H9 (cell line): ENCODE results near the gene TOMM22. TPM values are rescaled to one million over a fixed set of nuclear protein-coding genes. Genes with fewer than 3 reads are reported as not detected.
A peak's percentile ranks its signal among the peaks of the same experiment; 100 is the strongest.

ENCODE experiments used
- DNase-seq: peaks from one replicate; pipeline ENCODE4 v3.0.0-alpha.2; 2017
- H2AFZ ChIP-seq: one replicate; pipeline ENCODE4 v1.6.1; 2013; ENCODE audit warnings: mild to moderate bottlenecking, low read length, control low read depth, moderate library complexity
- H2AK5ac ChIP-seq: 2 replicates; pipeline ENCODE4 v1.6.1; 2013; ENCODE audit warnings: low read length, control low read depth, mixed read lengths; ENCODE audit not compliant: insufficient read length
- H2BK120ac ChIP-seq: one replicate; pipeline ENCODE4 v1.6.1; 2013; ENCODE audit warnings: low read depth, mild to moderate bottlenecking, low read length, control low read depth, inconsistent platforms; ENCODE audit not compliant: poor library complexity, severe bottlenecking
- H2BK12ac ChIP-seq: 2 replicates; pipeline ENCODE4 v1.6.1; 2013; ENCODE audit warnings: low read length, control low read depth, mixed read lengths, low read depth; ENCODE audit not compliant: insufficient read length
- H2BK15ac ChIP-seq: 2 replicates; pipeline ENCODE4 v1.6.1; 2013; ENCODE audit warnings: low read depth, low read length, control low read depth
- H2BK20ac ChIP-seq: one replicate; pipeline ENCODE4 v1.6.1; 2013; ENCODE audit warnings: low read depth, mild to moderate bottlenecking, low read length, control low read depth, inconsistent platforms; ENCODE audit not compliant: poor library complexity, severe bottlenecking
- H2BK5ac ChIP-seq: 2 replicates; pipeline ENCODE4 v1.6.1; 2013; ENCODE audit warnings: low read length, control low read depth, mixed read lengths; ENCODE audit not compliant: insufficient read length
- H3K14ac ChIP-seq: 2 replicates; pipeline ENCODE4 v1.6.1; 2013; ENCODE audit warnings: low read length, control low read depth; ENCODE audit not compliant: insufficient read depth
- H3K18ac ChIP-seq: 2 replicates; pipeline ENCODE4 v1.6.1; 2013; ENCODE audit warnings: low read depth, mild to moderate bottlenecking, mixed read lengths, low read length, control low read depth; ENCODE audit not compliant: insufficient read length
- H3K23ac ChIP-seq: 2 replicates; pipeline ENCODE4 v1.6.1; 2013; ENCODE audit warnings: low read length, control low read depth, mixed read lengths, low read depth; ENCODE audit not compliant: insufficient read length
- H3K23me2 ChIP-seq: 2 replicates; pipeline ENCODE4 v1.6.1; 2013; ENCODE audit warnings: low read depth, mild to moderate bottlenecking, mixed read lengths, low read length, control low read depth; ENCODE audit not compliant: insufficient read length, poor library complexity, severe bottlenecking
- H3K27ac ChIP-seq: 2 replicates; pipeline ENCODE4 v1.5.1; 2013; ENCODE audit warnings: low read length, control low read depth, mixed read lengths, low read depth; ENCODE audit not compliant: insufficient read length
- H3K27me3 ChIP-seq: 2 replicates; pipeline ENCODE4 v1.6.1; 2013; ENCODE audit warnings: low read length, control low read depth, inconsistent platforms; ENCODE audit not compliant: insufficient read depth
- H3K4ac ChIP-seq: 2 replicates; pipeline ENCODE4 v1.6.1; 2013; ENCODE audit warnings: low read depth, mild to moderate bottlenecking, control low read depth, inconsistent platforms, low read length, moderate library complexity
- H3K4me1 ChIP-seq: 2 replicates; pipeline ENCODE4 v1.6.1; 2013; ENCODE audit warnings: low read length, control low read depth, inconsistent platforms; ENCODE audit not compliant: insufficient read depth
- H3K4me2 ChIP-seq: 2 replicates; pipeline ENCODE4 v1.6.1; 2013; ENCODE audit warnings: low read length, control low read depth, mixed read lengths; ENCODE audit not compliant: insufficient read length, insufficient read depth
- H3K56ac ChIP-seq: 2 replicates; pipeline ENCODE4 v1.6.1; 2013; ENCODE audit warnings: low read depth, mild to moderate bottlenecking, mixed read lengths, low read length, control low read depth; ENCODE audit not compliant: insufficient read length
- H3K79me1 ChIP-seq: 2 replicates; pipeline ENCODE4 v1.6.1; 2013; ENCODE audit warnings: low read depth, mild to moderate bottlenecking, moderate library complexity, low read length, control low read depth, inconsistent platforms; ENCODE audit not compliant: insufficient read depth, poor library complexity, severe bottlenecking
- H3K79me2 ChIP-seq: 2 replicates; pipeline ENCODE4 v1.6.1; 2013; ENCODE audit warnings: low read length, control low read depth, inconsistent platforms; ENCODE audit not compliant: insufficient read depth
- H3K9ac ChIP-seq: 2 replicates; pipeline ENCODE4 v1.6.1; 2013; ENCODE audit warnings: low read length, control low read depth, mixed read lengths; ENCODE audit not compliant: insufficient read length; ENCODE audit errors: extremely low read depth
- H3K9me3 ChIP-seq: one replicate; pipeline ENCODE4 v1.6.1; 2013; ENCODE audit warnings: low read depth, low read length, inconsistent platforms; ENCODE audit not compliant: control insufficient read depth
- H3T11ph ChIP-seq: one replicate; pipeline ENCODE4 v1.6.1; 2013; ENCODE audit warnings: mild to moderate bottlenecking, low read length, control low read depth, inconsistent platforms
- H4K20me1 ChIP-seq: one replicate; pipeline ENCODE4 v1.6.1; 2013; ENCODE audit not compliant: control insufficient read depth, insufficient read length, insufficient read depth
- H4K5ac ChIP-seq: 2 replicates; pipeline ENCODE4 v1.6.1; 2013; ENCODE audit warnings: low read depth, mild to moderate bottlenecking, mixed read lengths, low read length, control low read depth; ENCODE audit not compliant: insufficient read length
- H4K8ac ChIP-seq: replicated peaks from 2 replicates; pipeline ENCODE4 v1.6.1; 2013; ENCODE audit warnings: low read length, control low read depth, mixed read lengths, low read depth; ENCODE audit not compliant: insufficient read length
- H4K91ac ChIP-seq: 2 replicates; pipeline ENCODE4 v1.6.1; 2013; ENCODE audit warnings: low read depth, mild to moderate bottlenecking, moderate library complexity, mixed read lengths, low read length, control low read depth; ENCODE audit not compliant: insufficient read length
- H3K27ac Mint-ChIP-seq, 3 experiments: 2 replicates in 2 of 3; 3 replicates in 1 of 3; pipeline ENCODE4 v1.8.0; 2020 to 2021; ENCODE audit warnings: mixed read lengths in 3 of 3, mild to moderate bottlenecking in 1 of 3, moderate library complexity in 1 of 3
- H3K27me3 Mint-ChIP-seq: 2 replicates; pipeline ENCODE4 v1.8.0; 2021; ENCODE audit warnings: low read depth, mild to moderate bottlenecking, moderate library complexity, mixed read lengths
- H3K36me3 Mint-ChIP-seq, 3 experiments: 2 replicates in 2 of 3; 3 replicates in 1 of 3; pipeline ENCODE4 v1.8.0; 2020 to 2021; ENCODE audit warnings: low read depth in 3 of 3, mixed read lengths in 3 of 3; ENCODE audit not compliant: insufficient read depth in 1 of 3
- H3K4me1 Mint-ChIP-seq, 2 experiments: 2 replicates each; pipeline ENCODE4 v1.8.0; 2020; ENCODE audit warnings: mixed read lengths in 2 of 2
- H3K4me3 Mint-ChIP-seq, 2 experiments: 2 replicates in 1 of 2; 3 replicates in 1 of 2; pipeline ENCODE4 v1.8.0; 2020 to 2021; ENCODE audit warnings: mild to moderate bottlenecking in 2 of 2, mixed read lengths in 2 of 2, moderate library complexity in 1 of 2
- H3K9me3 Mint-ChIP-seq, 2 experiments: 2 replicates in 1 of 2; 3 replicates in 1 of 2; pipeline ENCODE4 v1.8.0; 2020; ENCODE audit warnings: mild to moderate bottlenecking in 2 of 2, mixed read lengths in 2 of 2, moderate library complexity in 1 of 2
- WGBS: extraction: QIAGEN DNeasy Blood & Tissue Kit; methylation state at CpG from one replicate; pipeline ENCODE4 v1.1.7; 2013; ENCODE audit warnings: missing lambda C conversion rate, low lambda C conversion rate, mixed read lengths; ENCODE audit not compliant: insufficient read length; ENCODE audit errors: extremely low coverage; 5-methylcytosine and 5-hydroxymethylcytosine counted together
- total RNA-seq: library from RNA; stranded (reverse); gene quantifications from 2 replicates; pipeline ENCODE4 v1.2.1, GENCODE V29; 2021
- TF ChIP-seq, protein P1 (sequence below): fragments of 200-600 bp; sonication (generic); conservative IDR thresholded peaks from 3 replicates; pipeline ENCODE4 v1.8.0; 2021; ENCODE audit warnings: antibody characterized with exemption, mild to moderate bottlenecking

The TOMM22 gene
- total RNA-seq, 1 experiment from 2014 or later: 128 TPM

GRCh38 chr22:38655519-38656255 lies 26.1 kb upstream of the TOMM22 start:
- Histone ChIP-seq H3K4me2 (peak overlapping the region; percentile 73), H3K9me3 (no peaks in the 10 kb centered on the region)

More at GRCh38 chr22:38655519-38656255, 26.1 kb upstream of the TOMM22 start:
- Histone ChIP-seq H2BK120ac (peak overlapping the region; percentile 3), H4K20me1 (no peaks in the 10 kb centered on the region), H3K56ac (no peak overlapping the region), H3K27me3 (no peaks in the 10 kb centered on the region), H2BK20ac (no peak overlapping the region), H3K23ac (no peak overlapping the region), H2BK5ac (no peak overlapping the region), H2BK12ac (no peak overlapping the region), H3K9ac (no peak overlapping the region), H4K91ac (no peak overlapping the region), H3K27ac (no peak overlapping the region), H3T11ph (no peak overlapping the region), H2AK5ac (no peak overlapping the region), H4K5ac (no peak overlapping the region), H3K23me2 (peaks cover 16% of the 10 kb centered on the region), H3K79me2 (no peaks in the 10 kb centered on the region), H4K8ac (no peak overlapping the region), H2BK15ac (no peak overlapping the region), H3K79me1 (no peaks in the 10 kb centered on the region), H2AFZ (no peak overlapping the region), H3K18ac (peak overlapping the region; percentile 86), H3K4me1 (no peaks in the 10 kb centered on the region), H3K14ac (peak overlapping the region; percentile 77; the same call in 1 of the 2 replicates), H3K4ac (no peak overlapping the region)
- whole genome bisulfite sequencing: no CpG with 5 or more reads among the region's 22 CpGs
- no peak for DNase-seq
- TF ChIP-seq, protein P1, sequence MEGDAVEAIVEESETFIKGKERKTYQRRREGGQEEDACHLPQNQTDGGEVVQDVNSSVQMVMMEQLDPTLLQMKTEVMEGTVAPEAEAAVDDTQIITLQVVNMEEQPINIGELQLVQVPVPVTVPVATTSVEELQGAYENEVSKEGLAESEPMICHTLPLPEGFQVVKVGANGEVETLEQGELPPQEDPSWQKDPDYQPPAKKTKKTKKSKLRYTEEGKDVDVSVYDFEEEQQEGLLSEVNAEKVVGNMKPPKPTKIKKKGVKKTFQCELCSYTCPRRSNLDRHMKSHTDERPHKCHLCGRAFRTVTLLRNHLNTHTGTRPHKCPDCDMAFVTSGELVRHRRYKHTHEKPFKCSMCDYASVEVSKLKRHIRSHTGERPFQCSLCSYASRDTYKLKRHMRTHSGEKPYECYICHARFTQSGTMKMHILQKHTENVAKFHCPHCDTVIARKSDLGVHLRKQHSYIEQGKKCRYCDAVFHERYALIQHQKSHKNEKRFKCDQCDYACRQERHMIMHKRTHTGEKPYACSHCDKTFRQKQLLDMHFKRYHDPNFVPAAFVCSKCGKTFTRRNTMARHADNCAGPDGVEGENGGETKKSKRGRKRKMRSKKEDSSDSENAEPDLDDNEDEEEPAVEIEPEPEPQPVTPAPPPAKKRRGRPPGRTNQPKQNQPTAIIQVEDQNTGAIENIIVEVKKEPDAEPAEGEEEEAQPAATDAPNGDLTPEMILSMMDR: no peak
- Mint-ChIP-seq H3K36me3 (peaks cover 5 to 15% (median 6%) of the 10 kb centered on the region in 3 experiments), H3K27me3 (no peaks in the 10 kb centered on the region; the same call in 1 of the 2 replicates), H3K27ac (peak overlapping the region; percentile 100; a peak in 5 of 7 replicates), H3K4me3 (peak overlapping the region; percentile 88 to 97), H3K9me3 (peaks cover 0 to 5% of the 10 kb centered on the region in 2 experiments; a peak in 3 of 5 replicates), H3K4me1 (peaks cover 10% of the 10 kb centered on the region in 2 experiments)
